HUDEP-2 (cell line): Measurements from ENCODE around the gene PRR33.

Experiments
- DNase-seq, 76 experiments: peaks; one replicate each; lab custom pipeline; 2025; ENCODE audit not compliant: unreplicated experiment in 76 of 76; lab: John Stamatoyannopoulos, UW

Gene PRR33

DNA sequence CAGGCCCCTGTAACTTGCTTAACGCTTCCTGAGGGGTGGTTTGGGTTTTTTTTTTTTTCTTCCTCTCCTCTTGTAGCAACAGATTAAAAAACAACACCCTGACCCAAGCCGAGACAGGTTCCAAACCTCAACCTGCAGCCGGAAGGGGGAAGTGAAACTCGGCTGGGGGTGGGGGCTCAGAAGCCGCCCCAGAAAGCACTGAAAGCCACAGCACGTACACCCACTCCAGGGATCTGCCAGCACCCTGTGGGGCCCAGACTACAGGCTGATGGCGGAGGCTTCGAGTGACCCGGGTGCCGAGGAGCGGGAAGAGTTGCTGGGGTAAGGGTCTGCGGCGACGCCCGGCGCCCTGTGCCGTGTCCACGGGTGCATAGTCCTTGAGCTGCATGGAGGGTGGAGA is 38.8 kb downstream of the PRR33 start, which contains the start of gene LSP1:
Gene LSP1 (plus strand): TSS at position 208 of the 400 bp plus-strand sequence. CDS start 61 bp downstream, at position 269.
- no peak for DNase-seq

DNA sequence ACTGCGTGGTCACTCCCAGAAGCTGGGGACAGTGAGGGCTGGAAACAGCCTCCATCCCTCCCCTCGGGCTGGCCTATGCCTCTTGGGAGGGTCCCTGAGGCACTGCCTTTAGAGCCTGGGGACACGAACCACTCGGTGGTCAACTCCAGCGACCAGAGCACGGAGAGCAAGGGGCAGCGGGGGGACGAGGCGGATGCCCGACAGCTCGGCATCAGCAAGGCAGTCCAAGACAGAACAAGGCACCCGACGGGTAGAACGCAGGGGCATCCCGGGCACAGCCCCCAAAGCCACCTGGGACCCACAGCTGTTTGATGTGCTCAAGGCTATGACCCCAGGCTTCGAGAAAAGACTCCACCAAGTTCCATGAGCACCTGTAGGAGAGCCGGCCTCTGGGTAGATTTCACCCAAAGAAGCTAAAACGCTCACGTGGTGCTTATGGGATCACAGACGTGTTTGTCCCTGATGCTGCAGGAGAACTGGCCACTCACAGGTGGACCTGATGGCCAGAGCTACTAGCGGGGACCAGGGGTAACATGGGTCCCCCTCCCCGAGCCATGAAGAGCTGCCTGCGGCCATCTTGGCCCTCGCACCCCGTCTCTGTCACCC is 39.3 kb downstream of the PRR33 start:
- no peak for DNase-seq

DNA sequence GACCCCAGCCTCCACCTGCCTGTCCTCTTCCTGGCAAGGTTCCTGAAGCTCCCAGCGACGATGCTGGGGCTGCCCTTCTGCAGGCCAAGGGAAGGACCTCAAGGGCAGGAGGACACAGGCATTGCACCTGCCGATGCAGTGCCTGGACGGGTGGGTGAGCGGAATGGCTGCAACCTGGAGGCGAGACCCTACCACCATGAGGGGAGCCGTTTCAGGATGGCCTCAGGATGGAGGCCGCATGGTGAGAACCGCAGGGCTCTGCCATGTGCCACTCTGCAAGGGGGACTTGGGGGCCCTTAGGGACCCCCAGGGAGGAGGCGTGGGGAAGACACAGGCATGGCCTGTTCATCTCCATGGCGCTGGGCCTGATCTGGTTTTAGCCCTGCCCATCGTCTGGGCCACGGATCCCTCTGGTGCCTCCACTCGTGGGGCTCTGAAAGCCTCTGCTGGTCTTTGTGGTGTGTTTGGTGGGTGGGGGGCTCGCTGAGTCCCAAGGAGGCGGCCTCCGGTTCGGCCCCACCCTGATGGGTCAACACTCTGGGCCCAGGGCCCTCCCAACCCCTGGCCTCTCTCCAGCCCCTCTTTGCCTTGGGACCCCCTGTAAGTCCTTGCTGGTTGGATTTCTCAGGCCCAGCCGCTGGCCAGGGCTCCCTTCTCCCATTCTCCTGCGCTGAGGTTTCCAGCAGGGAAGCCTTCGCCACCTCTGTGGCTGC is 40.1 kb downstream of the PRR33 start:
- no peak for DNase-seq

DNA sequence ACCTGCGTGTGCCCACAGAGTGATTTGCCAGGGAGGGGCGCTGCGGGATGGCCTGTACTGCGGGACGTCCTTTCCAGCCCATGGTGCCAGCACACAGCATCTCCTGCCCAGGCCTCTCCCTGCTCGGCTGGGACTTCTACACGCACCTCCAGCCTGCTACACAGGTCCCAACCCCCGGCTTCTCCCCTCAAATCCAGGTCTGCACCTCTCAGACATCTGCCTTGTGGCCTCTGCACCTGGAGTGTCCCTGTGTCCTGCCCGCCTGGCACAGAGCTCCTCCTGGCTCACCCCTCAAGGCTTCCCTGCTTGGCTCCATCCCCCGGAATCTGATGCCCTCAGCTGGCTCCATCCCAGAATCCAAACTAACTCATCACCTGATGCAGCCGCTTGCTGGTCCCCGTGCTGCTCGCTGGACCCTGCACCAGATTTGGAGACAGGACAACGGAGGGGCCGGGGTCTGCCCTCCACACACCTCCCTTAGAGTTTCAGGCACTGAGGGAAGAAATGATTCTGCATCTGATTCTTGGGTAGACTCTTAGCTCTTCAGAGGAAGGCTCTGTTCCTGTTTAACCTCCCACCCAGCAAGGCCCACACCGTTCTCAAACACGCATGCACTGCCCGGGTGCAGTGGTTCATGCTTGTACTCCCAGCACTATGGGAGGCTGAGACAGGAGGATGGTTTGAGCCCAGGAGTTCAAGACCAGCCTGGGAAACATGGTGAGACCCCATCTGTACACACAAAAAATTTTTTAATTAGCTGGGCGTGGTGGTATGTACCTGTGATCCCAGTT is 42.9 kb downstream of the PRR33 start:
- DNase-seq = no peak

DNA sequence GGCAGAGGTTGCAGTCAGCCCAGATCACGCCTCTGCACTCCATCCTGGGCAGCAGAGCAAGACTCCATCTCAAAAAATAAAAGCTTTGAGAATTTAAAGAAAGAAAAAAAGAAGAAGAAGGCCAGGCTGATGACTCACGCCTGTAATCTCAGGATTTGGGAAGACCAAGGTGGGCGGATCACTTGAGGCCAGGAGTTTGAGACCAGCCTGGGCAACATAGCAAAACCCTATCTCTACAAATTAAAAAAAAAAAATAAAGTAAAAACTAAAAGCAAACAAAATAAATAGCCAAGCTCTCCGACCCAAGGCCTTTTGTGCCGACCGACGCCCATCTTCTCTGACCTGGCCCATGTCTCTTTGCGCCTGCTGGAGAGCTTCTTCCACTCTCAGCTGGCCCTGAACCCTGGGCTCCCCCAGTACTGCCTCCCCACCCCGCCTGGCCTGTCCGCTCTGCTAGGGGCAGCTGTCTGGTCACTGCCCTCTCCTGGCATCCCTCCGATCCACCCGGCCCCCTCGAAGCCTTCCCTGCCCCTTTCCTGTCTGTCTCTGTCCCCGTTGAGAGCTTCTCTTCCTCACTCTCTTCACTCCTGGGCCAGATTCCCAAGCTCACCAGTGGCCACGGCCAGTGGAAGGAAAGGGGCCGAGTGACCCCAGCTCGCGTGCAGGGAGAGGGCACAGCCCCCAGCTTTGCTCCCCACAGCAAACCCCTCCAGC is 43.6 kb downstream of the PRR33 start:
- no peak for DNase-seq

DNA sequence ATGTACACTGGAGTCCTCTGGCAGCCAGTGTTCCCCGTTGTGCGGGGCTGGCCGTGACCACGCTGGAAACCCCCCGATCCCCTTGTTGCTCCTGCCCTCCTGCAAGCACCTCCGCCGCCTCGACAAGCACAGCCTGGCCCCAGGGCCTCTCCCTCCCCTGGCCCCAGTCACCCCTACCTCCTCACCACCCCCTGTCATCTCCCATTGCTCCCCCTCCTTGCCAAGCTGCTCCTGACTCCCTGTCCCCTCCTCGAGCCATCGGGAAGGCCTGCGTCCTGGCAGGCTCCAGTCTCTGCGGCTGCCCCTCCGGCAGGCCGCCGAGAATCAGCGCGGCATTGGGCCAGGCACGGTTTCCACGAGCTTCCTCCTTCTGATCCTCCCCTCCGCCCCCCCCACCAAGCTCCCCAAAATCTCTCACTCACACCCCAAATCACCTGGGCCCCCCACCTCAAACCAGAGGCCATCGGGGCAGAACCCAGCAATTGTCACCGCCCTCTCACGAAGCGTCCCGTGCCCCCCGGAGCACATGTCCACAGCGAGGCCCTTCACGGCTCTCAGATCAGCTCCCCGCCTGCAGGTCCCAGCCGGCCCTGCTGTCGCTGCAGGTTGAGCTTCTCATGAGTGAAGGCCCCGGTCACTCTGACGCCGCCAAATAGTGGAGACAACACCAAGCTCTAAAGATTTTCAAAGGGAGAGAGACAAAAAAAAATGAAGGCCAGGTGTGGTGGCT is 44.5 kb downstream of the PRR33 start:
- no peak for DNase-seq

DNA sequence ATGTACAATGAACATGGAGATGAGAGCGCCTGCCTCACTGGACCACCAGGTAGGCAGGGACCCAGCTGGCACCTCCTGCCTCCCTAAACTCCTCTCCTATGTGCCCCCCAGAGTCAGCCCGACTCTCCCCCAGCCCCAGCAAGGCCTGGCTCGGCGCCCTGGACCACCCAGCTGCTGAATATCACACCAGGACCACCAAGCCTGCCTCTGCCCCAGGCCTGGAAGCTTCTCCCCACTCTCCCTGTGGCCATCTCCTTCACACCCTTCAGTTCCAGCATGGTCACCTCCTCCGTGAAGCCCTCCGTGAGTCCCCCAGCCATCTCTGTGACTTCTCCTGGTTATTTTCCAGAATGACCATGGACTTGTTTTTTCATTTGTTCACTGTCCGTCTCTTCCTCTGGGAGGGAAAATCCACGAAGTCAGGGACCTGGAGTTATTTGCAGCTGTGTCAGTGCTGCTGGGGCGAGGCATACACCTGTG is 45.2 kb downstream of the PRR33 start:
- no peak for DNase-seq

DNA sequence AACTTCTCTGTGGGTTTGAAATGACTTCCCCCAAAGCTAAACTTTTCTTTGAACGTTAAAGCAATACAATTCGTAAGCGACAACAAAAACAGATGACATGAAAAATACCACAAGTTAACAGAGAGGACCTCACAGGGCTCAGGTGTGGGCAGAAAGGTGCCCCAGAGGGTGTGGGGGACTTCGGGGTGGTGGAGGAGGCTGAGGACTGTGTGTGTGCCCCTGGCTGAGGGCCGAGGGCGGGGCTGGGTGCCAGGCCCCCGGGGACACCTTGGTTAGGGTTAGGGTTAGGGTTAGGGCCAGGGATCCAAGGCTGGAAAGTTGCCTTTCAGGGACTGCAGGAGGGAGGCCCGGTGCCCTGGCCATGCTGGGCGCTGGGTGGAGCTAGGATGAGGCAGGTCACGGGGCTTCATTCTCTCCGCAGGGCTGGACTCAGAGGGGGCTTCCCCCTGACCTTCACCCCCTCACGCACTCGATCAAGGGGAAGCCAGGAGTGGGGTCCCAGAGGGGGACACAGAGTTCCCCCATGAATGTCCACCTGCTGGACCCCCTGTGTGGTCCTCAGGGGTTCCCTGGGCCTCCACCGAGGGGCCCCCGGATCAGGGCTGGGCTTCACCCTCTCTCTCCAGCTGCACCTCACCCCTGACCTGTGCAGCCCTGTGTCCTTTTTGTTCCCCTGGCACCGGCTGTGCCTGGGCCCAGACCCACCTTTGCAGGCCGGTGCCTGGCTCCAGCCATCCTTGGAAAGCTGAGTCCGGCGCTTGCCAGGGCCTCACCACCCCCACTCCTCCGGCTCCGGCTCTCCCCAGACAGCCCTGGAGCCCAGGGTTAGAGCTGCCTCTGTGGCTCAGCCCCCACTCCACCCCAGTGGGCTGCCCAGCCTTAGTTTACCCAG is 45.9 kb downstream of the PRR33 start:
- DNase-seq = peak in 1 of 76 experiments; percentile 15

DNA sequence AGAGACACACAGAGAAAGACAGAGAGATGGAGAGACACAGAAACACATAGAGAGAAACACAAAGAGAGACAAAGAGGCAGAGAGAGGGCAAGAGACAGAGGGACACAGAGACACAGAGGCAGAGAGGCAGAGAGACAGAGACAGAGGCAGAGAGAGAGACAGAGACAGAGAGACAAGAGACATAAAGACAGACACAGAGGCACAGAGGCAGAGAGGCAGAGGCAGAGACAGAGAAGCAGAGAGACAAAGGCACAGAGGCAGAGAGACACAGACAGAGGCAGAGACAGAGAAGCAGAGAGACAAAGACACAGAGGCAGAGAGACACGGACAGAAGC is 46.6 kb downstream of the PRR33 start:
- DNase-seq = no peak

DNA sequence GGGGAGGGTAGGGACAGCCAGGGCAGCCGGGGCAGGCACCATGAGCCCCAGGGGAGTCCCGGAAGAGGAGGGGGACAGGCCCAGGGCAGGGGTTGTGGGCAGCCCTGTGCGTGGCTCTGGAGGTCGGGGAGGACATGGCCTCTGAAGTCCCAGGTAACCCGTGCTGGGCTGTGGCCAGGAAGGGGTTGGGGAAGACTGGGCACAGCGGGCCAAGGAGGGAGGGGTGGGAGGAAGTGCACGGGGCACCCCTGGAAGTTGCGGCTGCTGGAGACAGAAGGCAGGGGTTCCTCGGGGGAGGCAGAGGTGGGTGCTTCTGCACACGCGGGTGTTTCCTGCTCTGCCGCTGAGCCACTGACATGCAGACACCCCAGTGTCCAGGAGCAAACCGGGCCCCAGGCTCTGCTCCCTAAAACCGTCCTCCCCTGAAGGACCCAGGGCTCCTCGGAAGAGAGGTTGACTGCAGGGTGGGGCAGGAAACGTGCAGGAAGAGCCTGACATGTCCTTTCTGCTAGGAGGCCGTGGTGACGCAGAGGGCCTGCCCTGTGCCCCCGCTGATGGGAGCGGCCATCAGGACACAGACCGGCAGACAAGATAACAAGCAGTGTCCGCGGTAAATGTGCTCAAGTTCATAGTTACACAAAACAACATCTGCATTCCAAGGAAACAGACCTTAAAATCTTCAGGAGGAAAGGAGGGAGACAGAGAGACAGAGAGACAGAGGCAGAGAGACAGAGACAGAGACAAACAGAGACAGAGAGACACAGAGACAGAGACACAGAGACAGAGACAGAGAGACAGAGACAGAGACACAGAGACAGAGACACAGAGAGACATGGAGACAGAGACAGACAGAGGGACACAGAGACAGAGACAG is 47.2 kb downstream of the PRR33 start:
- peak in 73 of 76 experiments; percentile 13 to 80 (median 63) for DNase-seq

DNA sequence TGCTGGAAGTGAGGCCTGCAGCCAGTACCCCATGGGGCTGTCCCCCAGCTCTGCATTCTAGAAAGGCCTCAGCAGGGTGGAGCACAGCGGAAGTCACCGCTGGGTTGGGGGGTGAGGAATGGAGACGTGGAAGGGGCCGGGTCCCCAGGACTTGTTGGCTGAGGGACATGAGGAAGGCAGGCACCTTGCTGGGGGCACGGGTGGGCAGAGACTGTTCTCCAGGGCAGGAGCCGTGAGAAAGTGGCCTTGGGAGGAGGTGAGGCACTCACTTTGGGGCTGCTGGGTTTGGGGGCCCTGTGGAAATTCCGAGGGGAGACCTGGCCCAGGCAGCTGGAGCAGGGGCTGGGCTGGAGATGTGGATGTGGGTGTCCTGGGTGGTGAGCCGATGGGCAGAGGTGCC is 47.9 kb downstream of the PRR33 start:
- no peak for DNase-seq

DNA sequence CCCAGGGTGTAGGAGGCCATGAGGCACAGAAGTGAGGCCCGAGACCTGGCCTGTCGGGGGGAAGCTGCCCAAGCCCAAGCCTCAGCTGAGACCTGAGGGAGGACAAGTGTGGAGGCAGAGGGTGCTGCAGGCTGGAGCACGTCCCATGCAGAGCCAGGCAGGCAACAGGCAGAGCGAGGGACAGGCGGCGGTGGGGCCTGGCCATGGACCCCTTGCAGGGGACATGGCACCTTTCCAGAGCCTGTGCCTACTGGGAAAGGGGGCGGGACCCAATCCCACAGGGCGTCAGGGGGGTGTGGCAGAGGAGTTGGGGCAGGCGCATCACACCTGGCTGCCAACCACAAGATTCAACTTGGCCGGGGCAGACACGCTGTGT is 48.6 kb downstream of the PRR33 start:
- no peak for DNase-seq

DNA sequence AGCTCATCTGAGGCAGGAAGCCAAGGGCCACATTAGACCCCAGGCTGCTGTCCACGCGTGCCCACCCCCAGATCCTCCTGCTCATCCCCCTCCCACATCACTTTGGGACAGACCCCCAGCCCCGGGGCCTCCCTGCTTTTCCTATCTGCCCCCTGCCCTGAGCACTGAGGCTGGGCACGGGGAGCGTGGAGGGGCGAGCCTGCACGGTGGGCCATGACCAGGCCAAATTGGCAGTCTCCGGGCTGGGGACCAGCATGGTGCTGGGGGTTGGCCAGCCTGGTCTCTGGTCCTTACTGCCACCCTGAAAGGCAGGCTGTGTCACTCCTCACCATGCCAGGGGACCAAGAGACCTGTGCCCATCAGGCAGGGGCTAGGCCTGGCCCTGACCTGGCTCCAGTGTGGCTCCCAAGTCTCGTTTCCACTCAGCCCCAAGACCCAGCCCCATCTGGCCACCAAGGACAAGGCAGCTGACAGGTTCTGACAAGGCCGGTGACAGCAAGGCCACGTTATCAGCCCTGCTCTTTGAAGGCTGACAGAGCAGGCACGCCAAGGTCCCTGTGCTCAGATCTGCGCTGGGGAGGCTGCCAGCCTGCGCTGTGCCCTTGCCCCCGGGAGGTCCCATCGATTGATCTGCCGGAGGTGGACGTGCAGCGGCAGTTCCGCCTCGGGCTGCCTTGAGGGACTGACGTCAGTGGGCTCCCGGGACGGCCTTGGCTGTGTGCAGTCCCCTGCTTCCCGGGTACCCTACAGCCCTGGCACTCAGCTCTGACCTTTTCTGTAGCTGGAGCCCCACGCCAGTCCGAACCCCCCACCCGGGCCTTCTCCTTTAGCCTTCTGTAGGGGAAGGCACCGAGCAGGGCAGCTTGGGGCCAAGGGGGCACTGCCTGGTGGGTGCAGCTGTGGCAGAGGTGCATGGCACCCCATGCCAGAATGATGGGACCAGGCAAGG is 49.3 kb downstream of the PRR33 start:
- DNase-seq = peak in 24 of 76 experiments; percentile 2 to 43 (median 30)

DNA sequence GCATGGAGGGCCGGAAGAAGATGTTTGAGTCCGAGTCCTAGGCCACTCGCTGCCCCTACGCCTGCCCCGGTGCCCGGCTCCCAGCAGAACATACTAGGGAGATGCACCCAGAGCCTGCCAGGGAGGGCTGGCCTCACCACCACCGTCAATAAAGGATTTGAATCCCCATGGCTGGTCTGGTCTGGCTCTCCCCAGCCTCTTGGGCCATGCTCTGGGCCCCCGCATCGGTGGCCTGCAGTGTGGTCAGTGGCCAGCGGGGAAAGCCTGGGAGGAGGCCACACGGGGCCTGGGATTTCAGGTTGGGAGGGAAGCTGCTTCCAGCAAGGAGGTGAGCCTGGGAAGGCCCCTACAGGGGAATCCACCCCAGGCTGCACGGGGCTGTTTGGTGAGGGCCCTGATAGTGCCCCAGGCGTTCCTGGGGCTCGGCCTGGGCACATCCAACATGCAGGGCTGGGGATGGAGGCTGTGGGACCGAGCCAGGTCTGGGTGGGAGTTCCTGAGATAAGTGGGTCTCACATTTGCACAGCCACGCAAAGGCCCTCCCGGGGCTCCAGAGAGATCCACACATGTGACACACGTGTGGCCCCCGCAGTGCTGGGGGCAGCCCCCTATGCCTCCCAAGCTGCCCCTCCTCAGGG is 50.1 kb downstream of the PRR33 start:
- DNase-seq = no peak

DNA sequence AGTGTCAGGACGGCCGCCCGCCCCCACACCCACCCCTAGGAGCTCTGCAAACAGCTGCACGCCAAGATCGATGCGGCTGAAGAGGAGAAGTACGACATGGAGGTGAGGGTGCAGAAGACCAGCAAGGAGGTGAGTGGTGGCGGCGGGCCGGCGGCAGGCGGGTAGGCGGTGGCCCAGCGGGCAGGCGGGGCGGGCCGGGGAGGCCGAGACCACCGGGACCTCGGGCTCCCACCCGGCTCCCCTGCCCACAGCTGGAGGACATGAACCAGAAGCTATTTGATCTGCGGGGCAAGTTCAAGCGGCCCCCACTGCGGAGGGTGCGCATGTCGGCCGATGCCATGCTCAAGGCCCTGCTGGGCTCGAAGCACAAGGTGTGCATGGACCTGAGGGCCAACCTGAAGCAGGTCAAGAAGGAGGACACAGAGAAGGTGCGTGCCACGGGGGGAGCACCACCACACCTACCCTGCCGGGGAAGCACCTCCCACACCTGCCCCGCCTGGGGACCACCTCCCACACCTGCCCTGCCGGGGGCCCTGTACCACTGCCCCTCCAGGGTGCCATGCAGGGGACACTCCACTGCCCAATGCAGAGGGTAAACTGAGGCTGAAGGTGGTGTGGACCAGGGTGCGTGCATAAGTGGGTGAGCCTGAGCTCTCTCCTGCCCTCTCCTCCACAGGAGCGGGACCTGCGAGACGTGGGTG is 50.8 kb downstream of the PRR33 start:
- no peak for DNase-seq
